VCaP (cell line): ENCODE results near the gene TBX21.
A peak's percentile ranks its signal among the peaks of the same experiment; 100 is the strongest.

Experiments used
- H3K27ac ChIP-seq: fragments of 450-650 bp; 2 replicates; pipeline ENCODE4 v1.5.1; 2017
- CTCF ChIP-seq: fragments of 450-650 bp; conservative IDR thresholded peaks from 2 replicates; pipeline ENCODE4 v1.5.1; 2017; ENCODE audit warnings: mild to moderate bottlenecking, moderate library complexity

TBX21 gene, protein sequence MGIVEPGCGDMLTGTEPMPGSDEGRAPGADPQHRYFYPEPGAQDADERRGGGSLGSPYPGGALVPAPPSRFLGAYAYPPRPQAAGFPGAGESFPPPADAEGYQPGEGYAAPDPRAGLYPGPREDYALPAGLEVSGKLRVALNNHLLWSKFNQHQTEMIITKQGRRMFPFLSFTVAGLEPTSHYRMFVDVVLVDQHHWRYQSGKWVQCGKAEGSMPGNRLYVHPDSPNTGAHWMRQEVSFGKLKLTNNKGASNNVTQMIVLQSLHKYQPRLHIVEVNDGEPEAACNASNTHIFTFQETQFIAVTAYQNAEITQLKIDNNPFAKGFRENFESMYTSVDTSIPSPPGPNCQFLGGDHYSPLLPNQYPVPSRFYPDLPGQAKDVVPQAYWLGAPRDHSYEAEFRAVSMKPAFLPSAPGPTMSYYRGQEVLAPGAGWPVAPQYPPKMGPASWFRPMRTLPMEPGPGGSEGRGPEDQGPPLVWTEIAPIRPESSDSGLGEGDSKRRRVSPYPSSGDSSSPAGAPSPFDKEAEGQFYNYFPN

DNA sequence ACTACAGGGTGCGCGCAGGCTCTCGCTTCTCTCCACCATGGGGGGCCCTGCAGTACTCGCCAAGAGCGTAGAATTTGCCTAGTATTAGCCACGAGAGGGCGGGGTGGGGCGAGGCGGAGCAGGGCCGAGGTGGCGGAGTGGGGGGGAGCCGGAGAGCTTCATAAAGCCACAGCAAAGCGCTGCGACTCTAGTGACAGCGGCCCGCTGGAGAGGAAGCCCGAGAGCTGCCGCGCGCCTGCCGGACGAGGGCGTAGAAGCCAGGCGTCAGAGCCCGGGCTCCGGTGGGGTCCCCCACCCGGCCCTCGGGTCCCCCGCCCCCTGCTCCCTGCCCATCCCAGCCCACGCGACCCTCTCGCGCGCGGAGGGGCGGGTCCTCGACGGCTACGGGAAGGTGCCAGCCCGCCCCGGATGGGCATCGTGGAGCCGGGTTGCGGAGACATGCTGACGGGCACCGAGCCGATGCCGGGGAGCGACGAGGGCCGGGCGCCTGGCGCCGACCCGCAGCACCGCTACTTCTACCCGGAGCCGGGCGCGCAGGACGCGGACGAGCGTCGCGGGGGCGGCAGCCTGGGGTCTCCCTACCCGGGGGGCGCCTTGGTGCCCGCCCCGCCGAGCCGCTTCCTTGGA is at the start of gene TBX21:
TBX21 (plus strand) TSS at position 190 of the 627 bp plus-strand sequence; CDS start at position 409, 219 bp downstream.
- TF ChIP-seq CTCF = peak; percentile 71
- peak within 1 kb of the TSS; percentile 19; the same call in 1 of the 2 replicates for H3K27ac ChIP-seq

- TF ChIP-seq CTCF = no peak
- H3K27ac ChIP-seq = no peak overlapping the region; the same call in 1 of the 2 replicates
Measured at GRCh38 chr17:47684025-47684424, 49.0 kb upstream of the TBX21 start.

- peak overlapping the region; percentile 6; the same call in 1 of the 2 replicates for H3K27ac ChIP-seq
- TF ChIP-seq CTCF = no peak
Measured at GRCh38 chr17:47684535-47685193, 48.4 kb upstream of the TBX21 start.

DNA sequence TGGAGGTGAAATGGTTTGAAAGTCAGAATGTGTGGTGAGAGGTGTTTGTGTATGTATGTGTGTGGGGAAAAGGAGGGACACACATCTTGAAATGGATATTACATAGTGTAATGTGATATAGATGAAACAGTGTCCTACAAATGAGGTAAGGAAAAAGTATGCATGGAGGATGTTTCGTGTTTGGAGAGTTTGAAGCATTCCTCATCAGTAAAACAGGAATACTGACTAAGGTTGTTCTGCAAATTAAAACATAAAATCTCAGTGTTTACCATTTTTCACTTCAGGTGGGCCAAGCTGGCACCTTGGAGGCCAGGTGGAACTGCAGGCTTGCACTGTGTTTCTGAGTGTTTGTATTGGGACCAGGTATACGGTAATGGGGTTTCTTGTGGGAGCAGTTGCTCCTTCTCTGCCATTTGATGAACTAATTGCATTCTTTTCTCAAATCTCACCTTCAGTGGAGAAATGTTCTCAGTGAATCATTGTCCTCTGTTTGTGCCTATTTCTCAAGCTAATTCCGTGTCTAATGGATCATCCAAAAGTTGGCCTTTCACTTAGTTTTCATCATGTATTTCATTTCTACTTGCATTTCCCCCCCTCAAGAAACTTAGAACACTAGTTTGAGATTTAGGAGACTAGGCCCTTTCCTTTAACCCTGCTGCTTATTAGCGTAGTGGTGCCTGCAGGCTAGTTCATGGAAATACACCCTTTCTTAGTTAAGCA is 47.3 kb upstream of the TBX21 start:
- H3K27ac ChIP-seq = peak overlapping the region; percentile 1; the same call in 1 of the 2 replicates
- TF ChIP-seq CTCF = no peak

DNA sequence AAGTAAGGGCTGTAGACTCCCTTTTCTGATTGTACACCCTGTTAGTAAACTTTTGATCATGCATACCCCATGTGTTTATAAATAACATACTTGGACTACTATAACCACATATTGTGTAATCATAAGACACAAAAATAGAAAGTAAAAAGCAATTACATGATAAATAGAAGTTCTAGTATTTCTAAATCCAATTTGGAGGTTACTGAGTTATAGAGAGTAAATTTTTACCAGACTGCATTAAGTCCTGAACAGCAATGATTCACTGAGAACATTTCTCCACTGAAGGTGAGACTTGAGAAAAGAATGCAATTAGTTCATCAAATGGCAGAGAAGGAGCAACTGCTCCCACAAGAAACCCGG is 46.8 kb upstream of the TBX21 start:
- no peak for TF ChIP-seq CTCF
- peak overlapping the region; percentile 1; the same call in 1 of the 2 replicates for H3K27ac ChIP-seq

DNA sequence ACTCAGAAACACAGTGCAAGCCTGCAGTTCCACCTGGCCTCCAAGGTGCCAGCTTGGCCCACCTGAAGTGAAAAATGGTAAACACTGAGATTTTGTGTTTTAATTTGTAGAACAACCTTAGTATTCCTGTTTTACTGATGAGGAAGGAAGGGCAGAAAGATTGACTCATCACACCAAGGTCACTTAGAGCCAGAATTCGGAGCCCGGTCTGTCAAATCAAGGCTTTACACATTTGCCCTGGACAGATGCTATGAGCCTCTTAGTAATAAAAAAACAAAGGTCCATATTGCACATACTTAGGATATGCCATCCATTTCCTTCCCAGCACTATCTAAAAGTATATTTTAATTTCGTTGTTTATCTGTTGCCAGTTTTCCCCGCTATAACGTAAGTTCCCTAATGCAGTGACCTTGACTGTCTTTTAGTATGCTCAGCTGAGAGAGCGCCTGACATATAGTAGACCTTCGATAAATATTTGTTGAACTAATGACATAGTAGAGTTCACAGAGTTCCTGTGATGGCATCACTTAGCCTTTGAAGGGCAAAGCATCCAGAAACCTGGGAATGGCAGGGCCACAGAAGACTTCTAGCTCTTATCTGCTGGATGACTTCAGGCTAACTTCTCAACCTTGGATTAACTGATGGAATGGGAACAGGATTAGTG is 46.2 kb upstream of the TBX21 start:
- TF ChIP-seq CTCF = no peak
- H3K27ac ChIP-seq = peak overlapping the region; percentile 1; the same call in 1 of the 2 replicates
